Measurements from ENCODE around the gene COL4A2.

DNA sequence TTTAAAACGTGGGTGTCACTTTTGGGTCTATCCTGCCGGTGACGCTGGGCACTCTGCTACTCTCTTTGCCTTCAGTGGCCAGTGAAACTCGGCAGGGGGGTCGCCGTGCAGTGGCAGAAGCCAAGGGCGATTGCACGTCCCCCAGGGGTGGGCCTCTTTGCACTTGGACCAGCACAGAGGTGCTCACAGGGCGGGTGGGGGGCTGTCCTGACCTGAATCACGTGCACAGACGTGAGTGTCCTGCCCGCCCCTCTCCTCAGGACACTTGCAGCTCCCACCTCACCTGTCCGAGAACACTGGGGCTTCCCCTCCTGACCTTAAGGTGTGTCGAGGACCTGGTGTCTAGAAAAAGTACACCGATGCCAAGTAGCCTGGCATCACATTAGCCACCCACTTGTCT lies 16.3 kb upstream of the COL4A2 start:
- TF ChIP-seq, protein P1, sequence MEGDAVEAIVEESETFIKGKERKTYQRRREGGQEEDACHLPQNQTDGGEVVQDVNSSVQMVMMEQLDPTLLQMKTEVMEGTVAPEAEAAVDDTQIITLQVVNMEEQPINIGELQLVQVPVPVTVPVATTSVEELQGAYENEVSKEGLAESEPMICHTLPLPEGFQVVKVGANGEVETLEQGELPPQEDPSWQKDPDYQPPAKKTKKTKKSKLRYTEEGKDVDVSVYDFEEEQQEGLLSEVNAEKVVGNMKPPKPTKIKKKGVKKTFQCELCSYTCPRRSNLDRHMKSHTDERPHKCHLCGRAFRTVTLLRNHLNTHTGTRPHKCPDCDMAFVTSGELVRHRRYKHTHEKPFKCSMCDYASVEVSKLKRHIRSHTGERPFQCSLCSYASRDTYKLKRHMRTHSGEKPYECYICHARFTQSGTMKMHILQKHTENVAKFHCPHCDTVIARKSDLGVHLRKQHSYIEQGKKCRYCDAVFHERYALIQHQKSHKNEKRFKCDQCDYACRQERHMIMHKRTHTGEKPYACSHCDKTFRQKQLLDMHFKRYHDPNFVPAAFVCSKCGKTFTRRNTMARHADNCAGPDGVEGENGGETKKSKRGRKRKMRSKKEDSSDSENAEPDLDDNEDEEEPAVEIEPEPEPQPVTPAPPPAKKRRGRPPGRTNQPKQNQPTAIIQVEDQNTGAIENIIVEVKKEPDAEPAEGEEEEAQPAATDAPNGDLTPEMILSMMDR (IDR thresholded peaks at IDR 0.05): no peak
- TF ChIP-seq POLR2A (IDR thresholded peaks at IDR 0.05) (no peak), EP300 (IDR thresholded peaks at IDR 0.05) (no peak)

Data from suprapubic skin (tissue), 3 donors.